Measurements from ENCODE around the gene ZDHHC9.

Gene ZDHHC9

GRCh38 chrX:129846716-129847115, 3.0 kb upstream of the ZDHHC9 start:
- H3K27ac ChIP-seq: no peak overlapping the region
- ChIA-PET POLR2A (ENCODE audit: low non-redundant PET) (no interaction called here), CTCF (interaction anchor here (0.6 kb wide), 1 partner anchor 14 kb away, joined by 3 read pairs; no protein-coding TSS in a partner anchor)
- no peak for DNase-seq (ENCODE audit: low spot score)
- no peak for TF ChIP-seq CTCF (conservative IDR thresholded peaks at IDR 0.05; ENCODE audit: low read depth)

- TF ChIP-seq CTCF (conservative IDR thresholded peaks at IDR 0.05; ENCODE audit: low read depth): no peak
- H3K27ac ChIP-seq: no peak overlapping the region
- no peak for DNase-seq (ENCODE audit: low spot score)
- CTCF ChIA-PET: interaction anchor here (0.6 kb wide), 3 partner anchors 64 to 694 kb away, joined by 3 to 10 read pairs (median 3); no protein-coding TSS in a partner anchor
- POLR2A ChIA-PET (ENCODE audit: low non-redundant PET): no interaction called here
Observed at GRCh38 chrX:129845616-129846190, 2.0 kb upstream of the ZDHHC9 start.

GRCh38 chrX:129843209-129843458, 552 bp downstream of the ZDHHC9 start:
- no peak for TF ChIP-seq CTCF (conservative IDR thresholded peaks at IDR 0.05; ENCODE audit: low read depth)
- CTCF ChIA-PET: no interaction called here
- H3K27ac ChIP-seq: peak overlapping the region; percentile 75
- no peak for DNase-seq (ENCODE audit: low spot score)
- POLR2A ChIA-PET (ENCODE audit: low non-redundant PET): no interaction called here

- ChIA-PET CTCF (no interaction called here), POLR2A (ENCODE audit: low non-redundant PET) (no interaction called here)
- peak overlapping the region; percentile 75 for H3K27ac ChIP-seq
- no peak for DNase-seq (ENCODE audit: low spot score)
- TF ChIP-seq CTCF (conservative IDR thresholded peaks at IDR 0.05; ENCODE audit: low read depth): no peak
Observed at GRCh38 chrX:129842510-129843208, 1.0 kb downstream of the ZDHHC9 start.

- no peak for DNase-seq (ENCODE audit: low spot score)
- POLR2A ChIA-PET (ENCODE audit: low non-redundant PET): no interaction called here
Observed at GRCh38 chrX:129840344-129840743, 3.3 kb downstream of the ZDHHC9 start.

GRCh38 chrX:129836827-129837226, 6.9 kb downstream of the ZDHHC9 start:
- ChIA-PET CTCF (no interaction called here), POLR2A (ENCODE audit: low non-redundant PET) (no interaction called here)
- no peak for TF ChIP-seq CTCF (conservative IDR thresholded peaks at IDR 0.05; ENCODE audit: low read depth)
- DNase-seq (ENCODE audit: low spot score): no peak
- H3K27ac ChIP-seq: no peak overlapping the region

More at GRCh38 chrX:129840344-129840743, 3.3 kb downstream of the ZDHHC9 start:
- no peak for TF ChIP-seq CTCF (conservative IDR thresholded peaks at IDR 0.05; ENCODE audit: low read depth)
- no peak overlapping the region for H3K27ac ChIP-seq
- CTCF ChIA-PET: interaction anchor here (0.7 kb wide), 1 partner anchor 9 kb away, joined by 3 read pairs; no protein-coding TSS in a partner anchor

All from RWPE1 (cell line).